HepG2 (cell line): ENCODE results near the gene ABCC9.

ENCODE experiments used
- CTCF ChIP-seq: sonication (generic); formaldehyde crosslinking; IDR thresholded peaks from 2 replicates; pipeline ENCODE4 v1.5.0; 2020; ENCODE audit warnings: mild to moderate bottlenecking, missing genetic modification reagents, moderate library complexity
- HDAC1 ChIP-seq: sonication (generic); formaldehyde crosslinking; IDR thresholded peaks from 2 replicates; pipeline ENCODE4 v1.5.1; 2020; ENCODE audit warnings: mild to moderate bottlenecking, missing genetic modification reagents
- NFIC ChIP-seq: IDR thresholded peaks from 2 replicates; pipeline ENCODE4 v1.6.1; 2012; ENCODE audit warnings: mild to moderate bottlenecking, low read length, inconsistent platforms
- NFKBIZ ChIP-seq: IDR thresholded peaks from 2 replicates; pipeline ENCODE4 v1.6.1; 2018; ENCODE audit warnings: missing genetic modification reagents, missing compliant biosample characterization
- ZHX2 ChIP-seq, 2 experiments: sonication (generic) in 1 of 2; formaldehyde crosslinking in 1 of 2; IDR thresholded peaks; 2 replicates each; pipeline versions ENCODE4 v1.6.1 to v1.9.0; 2014 to 2022; ENCODE audit warnings: antibody characterized with exemption in 1 of 2, borderline replicate concordance in 1 of 2, inconsistent platforms in 1 of 2, low read depth in 1 of 2, missing genetic modification reagents in 1 of 2

GRCh38 chr12:21918456-21918855 lies 22.8 kb downstream of the ABCC9 start:
- TF ChIP-seq HDAC1 (CRISPR knock-in tag), result no peak
- no peak for TF ChIP-seq NFKBIZ (CRISPR knock-in tag)
- no peak for TF ChIP-seq CTCF (CRISPR knock-in tag)
- no peak for TF ChIP-seq ZHX2 (IDR thresholded peaks at IDR 0.05; ENCODE audit: low read depth)
- no peak for TF ChIP-seq ZHX2 (CRISPR knock-in tag; IDR thresholded peaks at IDR 0.05; ENCODE audit: borderline replicate concordance)
- TF ChIP-seq NFIC, result no peak
